Mesenchymal stem cell (in vitro differentiated cells and primary cell): ENCODE data around the gene PON3.

Experiments used
- DNase-seq: peaks from one replicate; pipeline ENCODE4 v3.0.0-alpha.2; 2013
- H2AFZ ChIP-seq: one replicate; pipeline ENCODE4 v1.6.1; 2013; ENCODE audit warnings: low read depth, mild to moderate bottlenecking, control low read depth, inconsistent platforms, low read length, moderate library complexity
- H2AK5ac ChIP-seq: 2 replicates; pipeline ENCODE4 v1.6.1; 2013; ENCODE audit warnings: low read length, moderate library complexity, mild to moderate bottlenecking, inconsistent platforms; ENCODE audit not compliant: severe bottlenecking
- H2BK120ac ChIP-seq: one replicate; pipeline ENCODE4 v1.6.1; 2013; ENCODE audit warnings: low read depth, mild to moderate bottlenecking, inconsistent platforms, low read length, moderate library complexity
- H2BK12ac ChIP-seq, 2 experiments: one replicate each; pipeline ENCODE4 v1.6.1; 2013; ENCODE audit warnings: inconsistent platforms in 2 of 2, low read length in 2 of 2, mild to moderate bottlenecking in 2 of 2, moderate library complexity in 2 of 2, control low read depth in 1 of 2
- H2BK15ac ChIP-seq: one replicate; pipeline ENCODE4 v1.6.1; 2013; ENCODE audit warnings: mild to moderate bottlenecking, low read depth, inconsistent platforms; ENCODE audit not compliant: poor library complexity, severe bottlenecking
- H2BK5ac ChIP-seq: 2 replicates; pipeline ENCODE4 v1.6.1; 2013; ENCODE audit warnings: low read depth, mild to moderate bottlenecking, low read length, control low read depth, inconsistent platforms; ENCODE audit not compliant: poor library complexity, severe bottlenecking
- H3K14ac ChIP-seq, 2 experiments: one replicate each; pipeline ENCODE4 v1.6.1; 2013; ENCODE audit warnings: inconsistent platforms in 2 of 2, low read length in 2 of 2, control low read depth in 1 of 2, mild to moderate bottlenecking in 1 of 2, moderate library complexity in 1 of 2
- H3K18ac ChIP-seq, 2 experiments: one replicate each; pipeline ENCODE4 v1.6.1; 2013; ENCODE audit warnings: inconsistent platforms in 2 of 2, low read length in 2 of 2, control low read depth in 1 of 2, low read depth in 1 of 2, mild to moderate bottlenecking in 1 of 2
- H3K23ac ChIP-seq, 2 experiments: one replicate each; pipeline ENCODE4 v1.6.1; 2013; ENCODE audit warnings: inconsistent platforms in 2 of 2, low read length in 2 of 2, mild to moderate bottlenecking in 2 of 2, moderate library complexity in 2 of 2, control low read depth in 1 of 2
- H3K27ac ChIP-seq: 2 replicates; pipeline ENCODE4 v1.5.1; 2013; ENCODE audit warnings: mild to moderate bottlenecking, moderate library complexity, low read length, control low read depth, inconsistent platforms; ENCODE audit not compliant: poor library complexity, severe bottlenecking
- H3K27me3 ChIP-seq, 2 experiments: 2 replicates each; pipeline versions ENCODE4 v1.6.1 to v1.7.0; 2013; ENCODE audit warnings: low read length in 2 of 2, mild to moderate bottlenecking in 2 of 2, moderate library complexity in 2 of 2, control low read depth in 1 of 2, inconsistent platforms in 1 of 2; ENCODE audit not compliant: control insufficient read depth in 1 of 2, insufficient read depth in 1 of 2
- H3K36me3 ChIP-seq, 2 experiments: 2 replicates each; pipeline versions ENCODE4 v1.6.1 to v1.7.0; 2013; ENCODE audit warnings: low read length in 2 of 2, control low read depth in 1 of 2, inconsistent platforms in 1 of 2, low read depth in 1 of 2, mild to moderate bottlenecking in 1 of 2; ENCODE audit not compliant: insufficient read depth in 2 of 2, control insufficient read depth in 1 of 2
- H3K4ac ChIP-seq, 2 experiments: one replicate each; pipeline ENCODE4 v1.6.1; 2013; ENCODE audit warnings: inconsistent platforms in 2 of 2, low read length in 2 of 2, mild to moderate bottlenecking in 2 of 2, moderate library complexity in 2 of 2, control low read depth in 1 of 2, low read depth in 1 of 2
- H3K4me1 ChIP-seq: 2 replicates; pipeline ENCODE4 v1.6.1; 2013; ENCODE audit warnings: low read depth, low read length, control low read depth; ENCODE audit not compliant: control insufficient read depth, insufficient read depth
- H3K4me2 ChIP-seq: 2 replicates; pipeline ENCODE4 v1.6.1; 2013; ENCODE audit warnings: low read length, mild to moderate bottlenecking, inconsistent platforms; ENCODE audit not compliant: poor library complexity, severe bottlenecking
- H3K4me3 ChIP-seq, 2 experiments: 2 replicates each; pipeline versions ENCODE4 v1.5.1 to v1.7.0; 2013; ENCODE audit warnings: low read length in 2 of 2, mild to moderate bottlenecking in 2 of 2, control low read depth in 1 of 2, low read depth in 1 of 2; ENCODE audit not compliant: insufficient read depth in 1 of 2
- H3K79me1 ChIP-seq: replicated peaks from 2 replicates; pipeline ENCODE4 v1.6.1; 2013; ENCODE audit warnings: mild to moderate bottlenecking, control low read depth, low read length, inconsistent platforms; ENCODE audit not compliant: poor library complexity, severe bottlenecking
- H3K9ac ChIP-seq: 2 replicates; pipeline ENCODE4 v1.7.0; 2013; ENCODE audit warnings: mild to moderate bottlenecking, low read length, moderate library complexity
- H3K9me3 ChIP-seq: 2 replicates; pipeline ENCODE4 v1.7.0; 2013; ENCODE audit warnings: mild to moderate bottlenecking, low read length; ENCODE audit not compliant: control insufficient read depth
- H4K8ac ChIP-seq: one replicate; pipeline ENCODE4 v1.6.1; 2013; ENCODE audit warnings: inconsistent platforms, mild to moderate bottlenecking, low read length, moderate library complexity
- H4K91ac ChIP-seq: one replicate; pipeline ENCODE4 v1.6.1; 2013; ENCODE audit warnings: mild to moderate bottlenecking, low read length, inconsistent platforms
- WGBS: methylation state at CpG from one replicate; pipeline ENCODE4 v1.1.7; 2013; ENCODE audit warnings: mixed read lengths; 5-methylcytosine and 5-hydroxymethylcytosine counted together

PON3 gene

DNA sequence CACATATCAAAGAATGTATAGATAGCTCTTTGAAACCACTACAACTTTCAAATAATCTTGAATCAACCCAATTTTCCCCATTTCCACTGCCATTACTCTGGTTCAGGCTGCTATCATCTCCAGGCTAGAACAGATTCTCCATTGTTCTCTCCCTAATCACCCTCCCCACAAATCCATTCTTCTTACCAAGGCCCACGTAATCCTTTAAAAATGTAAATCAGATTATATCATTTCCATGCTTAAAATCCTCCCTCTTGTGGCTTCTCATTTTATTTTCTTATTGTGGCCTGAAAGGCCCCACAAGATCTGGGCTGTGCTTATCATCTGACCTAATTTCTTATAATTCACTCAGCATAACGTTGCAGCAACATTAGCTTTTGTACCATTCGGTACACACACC is 68.8 kb downstream of the PON3 start:
- no peak for DNase-seq
- H3K23ac ChIP-seq: no peak overlapping the region

DNA sequence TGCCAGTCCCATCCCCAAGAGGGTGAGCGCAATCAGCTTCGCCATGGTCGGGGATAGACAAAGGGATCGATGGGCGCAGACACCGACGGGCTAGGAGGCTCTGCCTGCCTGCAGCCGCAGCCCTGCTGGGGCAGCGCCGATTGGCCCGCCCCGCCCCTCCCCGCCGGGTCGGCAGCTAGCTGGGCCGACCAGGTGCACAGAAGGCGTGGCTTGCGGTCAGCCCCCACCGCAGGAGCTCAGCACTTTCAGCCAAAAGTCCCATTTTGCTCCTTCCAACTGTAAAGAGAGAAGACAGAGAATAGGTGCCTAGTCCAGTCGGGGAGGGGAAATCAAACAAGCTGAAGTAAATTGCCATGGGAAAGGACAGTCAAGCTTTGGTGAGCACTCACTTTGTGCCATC is 71.7 kb downstream of the PON3 start, which contains the start of gene PON1:
Gene PON1, minus strand, starts transcription at position 102 of the 400 bp plus-strand sequence. Its CDS starts 57 bp downstream, at position 45.
- Histone ChIP-seq H3K9ac (no peak within 1 kb of the TSS), H3K9me3 (peaks cover 4% of the 10 kb centered on the region), H4K91ac (no peak within 1 kb of the TSS), H3K14ac (no peak within 1 kb of the TSS), H3K23ac (no peak within 1 kb of the TSS), H2AFZ (no peak within 1 kb of the TSS), H2BK12ac (no peak within 1 kb of the TSS), H2BK5ac (no peak within 1 kb of the TSS), H3K4me2 (no peak within 1 kb of the TSS), H2BK120ac (no peak within 1 kb of the TSS), H3K79me1 (no peaks in the 10 kb centered on the region), H4K8ac (no peak within 1 kb of the TSS), H3K4ac (no peak within 1 kb of the TSS), H3K4me3 (no peak within 1 kb of the TSS), H3K4me1 (peaks cover 4% of the 10 kb centered on the region), H3K18ac (no peak within 1 kb of the TSS), H3K27ac (no peak within 1 kb of the TSS), H2AK5ac (no peak within 1 kb of the TSS), H2BK15ac (no peak within 1 kb of the TSS), H3K36me3 (no peaks in the 10 kb centered on the region), H3K27me3 (peaks cover 0 to 18% of the 10 kb centered on the region in 2 experiments)
- no peak for DNase-seq
- 38% methylated on average over 17 of the region's 20 CpGs for WGBS

More for the DNA sequence above, 68.8 kb downstream of the PON3 start:
- Histone ChIP-seq H2BK15ac (no peak overlapping the region), H3K27ac (no peak overlapping the region), H2BK12ac (no peak overlapping the region), H3K4me2 (no peak overlapping the region), H3K27me3 (peaks cover 0 to 18% of the 10 kb centered on the region in 2 experiments), H3K4me3 (no peak overlapping the region), H3K79me1 (no peaks in the 10 kb centered on the region), H3K4ac (no peak overlapping the region), H3K4me1 (peaks cover 4% of the 10 kb centered on the region), H2AFZ (no peak overlapping the region), H4K91ac (no peak overlapping the region), H4K8ac (no peak overlapping the region), H3K18ac (no peak overlapping the region), H2BK5ac (no peak overlapping the region), H2AK5ac (no peak overlapping the region), H3K9me3 (peaks cover 4% of the 10 kb centered on the region), H3K36me3 (no peaks in the 10 kb centered on the region), H3K9ac (no peak overlapping the region), H2BK120ac (no peak overlapping the region), H3K14ac (no peak overlapping the region)
- 81% methylated on average over 3 of the region's 3 CpGs for WGBS

DNA sequence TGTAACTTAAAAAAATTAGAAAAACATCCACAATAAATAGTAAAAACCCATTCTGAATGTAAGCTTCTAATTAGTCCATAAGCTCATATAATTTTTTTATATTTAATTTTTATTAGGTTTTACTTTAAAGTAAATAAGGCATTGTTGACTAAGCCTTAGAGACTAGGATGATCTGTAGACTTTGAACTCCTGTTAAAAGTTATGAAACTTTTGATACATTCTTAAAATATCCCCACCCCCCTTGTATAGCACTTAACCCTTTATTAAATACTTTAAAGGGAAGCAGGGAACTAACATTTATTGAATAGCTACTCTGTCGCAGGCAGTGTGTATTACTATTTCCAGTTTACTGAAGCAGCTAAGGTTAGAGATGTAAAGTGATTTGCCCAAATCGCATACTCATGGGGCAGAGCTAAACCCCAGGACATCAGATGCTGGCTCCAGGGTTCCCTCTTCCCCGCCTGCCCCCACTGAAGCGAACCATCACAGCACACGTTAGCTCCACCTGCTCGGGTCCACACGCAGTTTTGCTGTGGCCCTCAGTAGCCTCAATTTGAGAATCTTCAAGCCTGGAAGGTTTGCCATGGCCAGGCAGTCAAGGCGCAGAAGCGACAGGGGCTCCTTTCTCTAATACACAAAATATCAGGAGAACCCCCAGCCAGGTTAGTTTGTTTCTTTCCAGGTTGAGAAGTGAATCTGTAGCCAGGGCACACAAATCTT is 72.6 kb downstream of the PON3 start:
- H2BK5ac ChIP-seq: no peak overlapping the region
- H3K4me2 ChIP-seq: no peak overlapping the region
- no peak overlapping the region for H3K4me3 ChIP-seq
- no peaks in the 10 kb centered on the region for H3K79me1 ChIP-seq
- peaks cover 4% of the 10 kb centered on the region for H3K4me1 ChIP-seq
- DNase-seq: no peak
- no peak overlapping the region for H4K91ac ChIP-seq
- no peak overlapping the region for H2AK5ac ChIP-seq
- no peak overlapping the region for H3K9ac ChIP-seq
- no peaks in the 10 kb centered on the region for H3K36me3 ChIP-seq
- H3K18ac ChIP-seq: no peak overlapping the region
- H2BK12ac ChIP-seq: no peak overlapping the region
- no peak overlapping the region for H3K27ac ChIP-seq
- H3K23ac ChIP-seq: no peak overlapping the region
- peaks cover 4% of the 10 kb centered on the region for H3K9me3 ChIP-seq
- WGBS: 85% methylated on average over 6 of the region's 9 CpGs
- no peak overlapping the region for H2AFZ ChIP-seq
- H4K8ac ChIP-seq: no peak overlapping the region
- H3K27me3 ChIP-seq: peaks cover 0 to 18% of the 10 kb centered on the region in 2 experiments
- no peak overlapping the region for H2BK120ac ChIP-seq
- no peak overlapping the region for H3K14ac ChIP-seq
- H3K4ac ChIP-seq: no peak overlapping the region
- no peak overlapping the region for H2BK15ac ChIP-seq

DNA sequence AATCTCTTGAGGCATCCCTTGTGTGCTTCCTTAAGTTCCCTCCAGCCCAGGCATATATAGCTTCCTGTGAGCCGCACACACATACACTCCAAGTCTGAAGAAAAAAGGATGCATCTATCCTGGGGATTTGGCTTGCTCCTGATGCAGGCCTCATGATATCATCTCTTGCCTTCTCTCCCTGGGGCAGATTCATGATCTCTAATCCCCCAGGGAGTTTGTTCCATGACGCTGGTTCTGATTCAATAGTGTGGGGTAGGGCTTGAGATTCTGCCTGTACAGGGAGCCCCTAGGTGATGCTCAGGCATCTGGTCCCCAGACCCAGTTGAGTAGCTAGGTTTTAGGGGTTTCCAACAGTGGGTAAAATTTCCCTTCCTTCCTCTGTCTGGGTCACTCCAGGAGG is 73.3 kb downstream of the PON3 start:
- Histone ChIP-seq H4K8ac (no peak overlapping the region), H3K27ac (no peak overlapping the region), H2BK5ac (no peak overlapping the region), H3K9ac (no peak overlapping the region), H2AK5ac (no peak overlapping the region), H3K18ac (no peak overlapping the region), H3K4me2 (no peak overlapping the region), H4K91ac (no peak overlapping the region), H3K4me1 (peaks cover 4% of the 10 kb centered on the region), H3K4me3 (no peak overlapping the region), H3K23ac (no peak overlapping the region), H3K27me3 (peaks cover 0 to 18% of the 10 kb centered on the region in 2 experiments), H3K36me3 (no peaks in the 10 kb centered on the region), H3K9me3 (peaks cover 4% of the 10 kb centered on the region), H3K79me1 (no peaks in the 10 kb centered on the region), H3K4ac (no peak overlapping the region), H2BK15ac (no peak overlapping the region), H3K14ac (no peak overlapping the region), H2AFZ (no peak overlapping the region), H2BK12ac (no peak overlapping the region), H2BK120ac (no peak overlapping the region)
- no peak for DNase-seq
- WGBS: 75% methylated on average over 1 of the region's 2 CpGs
